GM23338 (cell line): ENCODE data around the gene ITPR2. TPM values are rescaled to one million over a fixed set of nuclear protein-coding genes. Genes with fewer than 3 reads are reported as not detected.

Experiments used
- ATAC-seq: fragments of 200-7000 bp; cut with Tn5 transposase; 3 replicates; pipeline ENCODE4 v1.9.1; 2020
- DNase-seq: peaks from one replicate; pipeline ENCODE4 v3.0.0-alpha.2; 2015; ENCODE audit warnings: low spot score
- H2AFZ ChIP-seq: fragments of 200-600 bp; sonication (generic); 2 replicates; pipeline ENCODE4 v1.8.0; 2016; ENCODE audit warnings: antibody characterized with exemption, mild to moderate bottlenecking, moderate library complexity
- H3F3A ChIP-seq: fragments of 200-600 bp; sonication (generic); replicated peaks from 2 replicates; pipeline ENCODE4 v1.8.0; 2017; ENCODE audit warnings: antibody characterized with exemption, mixed run types, low read depth
- H3K27ac ChIP-seq: fragments of 200-600 bp; sonication (generic); 2 replicates; pipeline ENCODE4 v1.6.1; 2016; ENCODE audit warnings: low read depth
- H3K27me3 ChIP-seq: fragments of 200-600 bp; sonication (generic); 2 replicates; pipeline ENCODE4 v1.8.0; 2016; ENCODE audit warnings: mild to moderate bottlenecking, mixed run types, moderate library complexity; ENCODE audit not compliant: insufficient read depth
- H3K36me3 ChIP-seq: fragments of 200-600 bp; sonication (generic); 2 replicates; pipeline ENCODE4 v1.8.0; 2016; ENCODE audit warnings: mild to moderate bottlenecking; ENCODE audit not compliant: insufficient read depth
- H3K4me1 ChIP-seq: fragments of 200-600 bp; sonication (generic); 2 replicates; pipeline ENCODE4 v1.8.0; 2016; ENCODE audit warnings: mild to moderate bottlenecking, moderate library complexity; ENCODE audit not compliant: insufficient read depth
- H3K4me2 ChIP-seq: fragments of 200-600 bp; sonication (generic); 2 replicates; pipeline ENCODE4 v1.7.1; 2017; ENCODE audit warnings: mixed run types
- H3K4me3 ChIP-seq: fragments of 200-600 bp; sonication (generic); 2 replicates; pipeline ENCODE4 v1.6.1; 2016; ENCODE audit warnings: mixed run types
- H3K79me2 ChIP-seq: fragments of 200-600 bp; sonication (generic); replicated peaks from 2 replicates; pipeline ENCODE4 v1.8.0; 2017; ENCODE audit warnings: mild to moderate bottlenecking; ENCODE audit not compliant: insufficient read depth
- H3K9me2 ChIP-seq: fragments of 200-600 bp; sonication (generic); 2 replicates; pipeline ENCODE4 v1.8.0; 2017; ENCODE audit not compliant: insufficient read depth
- H4K20me1 ChIP-seq: fragments of 200-600 bp; sonication (generic); replicated peaks from 2 replicates; pipeline ENCODE4 v1.8.0; 2017; ENCODE audit warnings: mild to moderate bottlenecking; ENCODE audit not compliant: insufficient read depth
- H3K27ac Mint-ChIP-seq: 2 replicates; pipeline ENCODE4 v1.8.0; 2020; ENCODE audit warnings: inconsistent platforms, mild to moderate bottlenecking, moderate library complexity, mixed read lengths
- H3K27me3 Mint-ChIP-seq: 3 replicates; pipeline ENCODE4 v1.8.0; 2022; ENCODE audit warnings: low read depth, mild to moderate bottlenecking, moderate library complexity, mixed read lengths, inconsistent platforms; ENCODE audit not compliant: insufficient read depth, poor library complexity
- H3K36me3 Mint-ChIP-seq: 3 replicates; pipeline ENCODE4 v1.8.0; 2021; ENCODE audit warnings: low read depth, mild to moderate bottlenecking, inconsistent platforms, moderate library complexity, mixed read lengths
- H3K4me1 Mint-ChIP-seq: 3 replicates; pipeline ENCODE4 v1.8.0; 2020; ENCODE audit warnings: mild to moderate bottlenecking, inconsistent platforms, mixed read lengths
- H3K4me3 Mint-ChIP-seq: 3 replicates; pipeline ENCODE4 v1.8.0; 2021; ENCODE audit warnings: moderate library complexity, mild to moderate bottlenecking, inconsistent platforms, mixed read lengths
- H3K9me3 Mint-ChIP-seq: 3 replicates; pipeline ENCODE4 v1.8.0; 2020; ENCODE audit warnings: moderate library complexity, mild to moderate bottlenecking, inconsistent platforms, mixed read lengths
- STAT1 ChIP-seq: IDR thresholded peaks from one replicate; pipeline ENCODE4 v1.6.1; 2016; ENCODE audit warnings: antibody characterized with exemption; ENCODE audit not compliant: unreplicated experiment
- ZNF462 ChIP-seq: fragments of 250-450 bp; sonication (Bioruptor Pico); IDR thresholded peaks from 2 replicates; pipeline ENCODE4 v1.5.0; 2020; ENCODE audit warnings: mild to moderate bottlenecking, moderate library complexity
- polyA plus RNA-seq: library from polyadenylated mRNA; unstranded; fragments of >200 nt; fragmentation: Nextera tagmentation; extraction: Ambion mirVana; gene quantifications from 2 replicates; pipeline ENCODE4 v1.2.1, GENCODE V29; 2016
- total RNA-seq: library from RNA; depleted of rRNA; stranded (reverse); fragments of >200 nt; shearing (Covaris generic); gene quantifications from 2 replicates; pipeline ENCODE4 v1.2.3, GENCODE V29; 2014
- TF ChIP-seq, protein P1 (sequence below): IDR thresholded peaks from one replicate; pipeline ENCODE4 v1.6.1; 2018; ENCODE audit warnings: antibody characterized with exemption; ENCODE audit not compliant: unreplicated experiment

ITPR2 gene
- total and polyA plus RNA-seq, 2 experiments from 2014 or later = 44.5 to 65.2 TPM

- no peaks in the 10 kb centered on the region for H3K36me3 ChIP-seq
- no peak overlapping the region for H3K27ac Mint-ChIP-seq
- peaks cover 15% of the 10 kb centered on the region for H3K4me1 Mint-ChIP-seq
- no peaks in the 10 kb centered on the region for H3F3A ChIP-seq
- DNase-seq (no peak), ATAC-seq (no peak)
- TF ChIP-seq STAT1 (no peak), ZNF462 (CRISPR knock-in tag) (no peak)
- TF ChIP-seq, protein P1, sequence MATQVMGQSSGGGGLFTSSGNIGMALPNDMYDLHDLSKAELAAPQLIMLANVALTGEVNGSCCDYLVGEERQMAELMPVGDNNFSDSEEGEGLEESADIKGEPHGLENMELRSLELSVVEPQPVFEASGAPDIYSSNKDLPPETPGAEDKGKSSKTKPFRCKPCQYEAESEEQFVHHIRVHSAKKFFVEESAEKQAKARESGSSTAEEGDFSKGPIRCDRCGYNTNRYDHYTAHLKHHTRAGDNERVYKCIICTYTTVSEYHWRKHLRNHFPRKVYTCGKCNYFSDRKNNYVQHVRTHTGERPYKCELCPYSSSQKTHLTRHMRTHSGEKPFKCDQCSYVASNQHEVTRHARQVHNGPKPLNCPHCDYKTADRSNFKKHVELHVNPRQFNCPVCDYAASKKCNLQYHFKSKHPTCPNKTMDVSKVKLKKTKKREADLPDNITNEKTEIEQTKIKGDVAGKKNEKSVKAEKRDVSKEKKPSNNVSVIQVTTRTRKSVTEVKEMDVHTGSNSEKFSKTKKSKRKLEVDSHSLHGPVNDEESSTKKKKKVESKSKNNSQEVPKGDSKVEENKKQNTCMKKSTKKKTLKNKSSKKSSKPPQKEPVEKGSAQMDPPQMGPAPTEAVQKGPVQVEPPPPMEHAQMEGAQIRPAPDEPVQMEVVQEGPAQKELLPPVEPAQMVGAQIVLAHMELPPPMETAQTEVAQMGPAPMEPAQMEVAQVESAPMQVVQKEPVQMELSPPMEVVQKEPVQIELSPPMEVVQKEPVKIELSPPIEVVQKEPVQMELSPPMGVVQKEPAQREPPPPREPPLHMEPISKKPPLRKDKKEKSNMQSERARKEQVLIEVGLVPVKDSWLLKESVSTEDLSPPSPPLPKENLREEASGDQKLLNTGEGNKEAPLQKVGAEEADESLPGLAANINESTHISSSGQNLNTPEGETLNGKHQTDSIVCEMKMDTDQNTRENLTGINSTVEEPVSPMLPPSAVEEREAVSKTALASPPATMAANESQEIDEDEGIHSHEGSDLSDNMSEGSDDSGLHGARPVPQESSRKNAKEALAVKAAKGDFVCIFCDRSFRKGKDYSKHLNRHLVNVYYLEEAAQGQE = no peak
- no peak overlapping the region for H3K27ac ChIP-seq
- H3K36me3 Mint-ChIP-seq = no peaks in the 10 kb centered on the region
- H3K9me2 ChIP-seq = no peaks in the 10 kb centered on the region
- no peak overlapping the region for H3K4me3 Mint-ChIP-seq
- no peaks in the 10 kb centered on the region for H3K9me3 Mint-ChIP-seq
- H2AFZ ChIP-seq = no peak overlapping the region
- no peak overlapping the region for H3K4me2 ChIP-seq
- H3K4me3 ChIP-seq = no peak overlapping the region
- H4K20me1 ChIP-seq = no peaks in the 10 kb centered on the region
- H3K79me2 ChIP-seq = no peaks in the 10 kb centered on the region
- no peaks in the 10 kb centered on the region for H3K27me3 ChIP-seq
- H3K27me3 Mint-ChIP-seq = no peaks in the 10 kb centered on the region
- H3K4me1 ChIP-seq = peaks cover 16% of the 10 kb centered on the region
Observed at GRCh38 chr12:26345471-26346003, 487.5 kb downstream of the ITPR2 start.
